ENCODE measurements around the gene DDX28.
"Not testable (repeated sequence)": the region's sequence is repeated elsewhere in the genome, so short reads cannot be mapped to it uniquely, and the experiment has no call there.

The DDX28 gene

DNA sequence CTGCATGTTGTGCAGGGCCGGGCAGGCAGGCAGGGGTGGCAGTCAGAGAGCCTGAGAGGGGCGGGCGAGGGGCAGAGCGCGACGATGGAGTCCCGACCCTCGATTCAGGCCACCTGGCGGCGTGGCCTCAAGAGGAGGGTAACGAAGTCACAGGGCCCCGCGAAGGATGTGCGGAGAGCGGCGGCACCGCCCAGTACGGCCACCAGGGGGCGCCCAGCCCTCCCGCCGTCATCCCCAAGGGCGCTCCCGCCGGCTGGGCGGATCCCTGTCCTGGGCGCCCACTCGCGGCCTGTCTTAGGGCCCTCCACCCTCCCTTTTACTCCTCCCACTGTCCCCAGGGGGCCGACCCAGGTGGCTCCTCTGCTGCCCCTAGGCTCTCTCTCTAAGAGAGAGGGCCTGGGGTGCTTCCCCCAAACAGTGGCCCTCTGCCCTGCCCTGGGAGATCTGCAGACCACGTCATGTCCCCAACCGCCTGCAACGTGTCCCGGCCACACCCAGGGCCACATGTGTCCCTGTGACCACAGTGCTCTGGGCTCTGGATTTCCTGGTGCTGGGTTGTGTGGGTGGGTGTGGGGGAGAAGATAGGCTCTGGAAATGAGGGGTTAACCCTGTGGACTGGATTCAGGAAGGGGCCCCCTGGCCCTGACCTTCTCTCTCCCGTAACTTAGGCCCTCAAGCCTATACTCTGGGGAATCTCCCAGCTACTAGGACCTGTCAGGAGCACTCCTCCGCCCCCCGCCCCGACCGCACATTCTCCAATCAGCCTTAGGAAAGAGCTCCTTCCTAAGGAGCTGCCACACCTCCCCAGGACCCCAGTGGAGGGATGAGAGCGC, 29.6 kb downstream of the DDX28 start:
- DNase-seq: peak; percentile 34 to 74

DNA sequence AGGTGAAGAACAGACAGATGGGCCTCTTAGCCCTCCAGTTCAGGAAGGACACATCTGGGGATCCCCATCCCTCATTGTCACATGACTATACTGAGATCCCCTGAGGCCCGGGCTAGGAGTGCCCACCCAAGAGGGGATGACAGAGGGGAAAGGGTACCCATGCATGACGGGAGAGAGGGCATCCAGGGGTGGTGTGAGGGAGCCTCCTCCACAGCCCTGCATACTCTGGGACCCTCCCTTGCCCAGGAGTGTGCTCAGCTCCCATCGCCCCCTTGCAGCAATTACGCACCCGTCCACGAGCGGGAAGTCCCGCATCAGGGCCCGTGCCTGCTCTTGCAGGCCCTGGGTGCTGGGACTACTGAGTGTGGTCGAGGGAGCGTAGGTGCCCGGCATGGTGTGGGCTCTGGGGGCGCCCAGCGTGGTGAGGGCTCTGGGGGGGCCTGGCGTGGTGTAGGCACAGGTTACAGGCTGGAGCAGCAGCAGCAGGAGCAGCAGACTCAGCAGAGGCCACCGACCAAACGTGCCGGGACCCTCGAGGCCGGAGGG, 30.3 kb downstream of the DDX28 start:
- DNase-seq: no peak

DNA sequence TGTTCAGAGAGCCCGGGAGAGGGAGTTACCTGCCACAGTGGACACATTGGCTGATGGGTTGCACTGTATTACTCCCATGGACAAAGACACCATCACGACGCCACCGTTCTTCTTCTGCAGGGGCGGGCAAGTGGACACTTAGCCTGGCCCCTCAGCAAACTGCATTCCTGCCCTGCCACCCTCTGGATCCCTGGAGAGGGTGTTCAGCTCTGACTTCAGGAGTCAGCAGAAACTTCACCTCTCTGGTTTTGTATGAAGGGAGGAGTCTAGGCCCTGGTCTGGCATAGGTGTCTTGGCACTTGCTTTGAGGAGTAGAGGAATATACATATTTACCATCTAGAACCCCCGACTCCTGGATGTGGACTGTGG, 33.0 kb downstream of the DDX28 start:
- DNase-seq: no peak

DNA sequence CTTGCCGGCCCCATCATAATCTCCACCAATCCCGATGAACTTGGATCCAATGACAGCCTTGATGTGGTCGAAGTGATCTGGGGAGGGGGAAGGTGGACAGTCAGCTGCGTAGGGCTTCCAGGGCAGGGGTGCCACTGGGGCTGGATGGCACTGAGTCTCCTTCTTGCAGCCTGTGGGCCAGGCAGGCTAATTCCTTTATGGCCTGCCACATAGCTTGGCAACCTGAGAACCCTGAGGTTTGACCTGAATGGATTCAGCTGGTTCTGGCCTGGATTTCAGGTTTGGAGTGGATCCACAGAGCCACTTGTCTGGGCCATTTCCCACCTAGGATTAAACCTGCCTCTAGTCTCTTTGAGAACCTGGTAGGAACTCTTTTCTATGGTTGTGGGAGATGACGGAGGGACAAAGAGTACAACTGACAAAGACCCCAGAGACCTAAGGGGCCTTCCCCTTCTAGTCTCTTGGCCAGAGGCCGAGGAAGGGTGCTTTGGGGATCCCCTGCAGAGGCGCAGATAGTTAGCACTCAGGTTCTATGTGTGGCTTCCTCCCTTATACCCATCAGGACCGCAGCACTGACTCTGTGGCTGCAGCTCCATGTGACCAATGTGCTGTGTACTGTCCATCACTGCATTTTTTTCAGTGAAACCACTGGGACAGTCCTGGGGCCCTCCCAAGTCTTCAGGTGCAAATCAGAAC, 33.6 kb downstream of the DDX28 start:
- DNase-seq: no peak

DNA sequence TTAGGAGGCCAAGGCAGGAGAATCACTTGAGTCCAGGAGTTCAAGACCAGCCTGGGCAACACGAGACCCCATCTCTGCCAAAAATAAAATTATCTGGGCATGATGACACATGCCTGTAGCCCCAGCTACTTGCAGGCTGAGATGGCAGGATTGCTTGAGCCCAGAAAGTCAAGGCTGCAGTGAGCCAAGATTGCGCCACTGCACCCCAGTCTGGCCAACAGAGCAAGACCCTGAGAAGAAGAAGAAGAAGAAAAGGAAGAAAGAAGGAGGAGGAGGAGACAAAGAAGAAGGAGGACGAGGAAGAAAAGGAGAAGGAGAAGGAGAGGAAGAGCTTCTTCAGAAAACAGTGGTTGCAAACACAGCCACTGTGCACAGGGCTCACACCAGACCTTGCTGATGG, 34.4 kb downstream of the DDX28 start:
- no peak for DNase-seq

DNA sequence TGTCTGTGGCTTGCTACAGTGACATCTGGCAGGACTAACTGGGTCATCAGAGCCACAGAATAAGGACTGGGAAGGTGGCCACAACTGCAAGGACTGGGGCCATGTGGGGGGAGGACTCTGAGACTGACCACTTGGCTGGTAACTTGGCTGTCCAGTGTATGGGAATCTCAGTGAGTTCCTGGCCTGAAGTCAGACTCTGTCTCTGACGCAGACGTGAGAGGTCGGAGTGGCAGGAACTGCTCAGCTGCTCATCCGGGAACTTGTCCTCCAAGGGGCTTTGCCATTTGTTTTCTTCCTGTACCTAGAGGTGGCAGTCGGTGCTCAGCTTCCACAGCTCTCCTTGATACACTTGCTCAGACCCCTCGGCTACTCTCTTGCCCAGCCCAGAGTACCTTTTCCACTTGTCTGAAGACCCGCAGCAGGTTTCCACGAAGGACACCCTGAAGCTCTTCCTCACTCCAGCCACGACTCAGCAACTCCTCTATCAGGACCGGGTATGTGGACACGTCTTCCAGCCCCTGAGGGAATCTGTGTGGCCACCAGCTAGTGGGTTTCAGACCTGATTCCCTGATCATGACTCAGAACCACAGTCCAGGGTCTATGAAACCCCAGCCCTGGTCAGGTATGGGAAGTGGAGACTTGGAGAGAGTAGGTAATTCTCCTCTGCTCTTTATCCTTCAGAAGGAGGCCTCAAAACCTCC, 35.4 kb downstream of the DDX28 start:
- DNase-seq: no peak

DNA sequence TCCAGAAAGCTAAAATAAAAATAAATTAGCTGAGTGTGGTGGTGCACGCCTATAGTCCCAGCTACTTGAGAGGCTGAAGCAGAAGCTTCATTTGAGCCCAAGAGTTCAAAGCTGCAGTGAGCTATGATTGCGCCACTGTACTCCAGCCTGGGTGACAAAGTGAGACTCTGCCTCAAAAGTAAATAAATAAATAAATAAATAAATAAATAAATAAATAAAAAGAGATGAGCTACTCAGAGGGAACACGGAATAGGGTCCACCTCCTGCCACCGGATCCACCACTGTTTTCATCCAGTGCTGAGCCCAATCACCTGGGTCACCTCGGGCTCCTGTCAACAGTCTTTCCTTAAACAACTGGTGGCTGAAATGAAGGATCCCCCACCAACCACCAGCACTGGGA, 36.1 kb downstream of the DDX28 start:
- no peak for DNase-seq

DNA sequence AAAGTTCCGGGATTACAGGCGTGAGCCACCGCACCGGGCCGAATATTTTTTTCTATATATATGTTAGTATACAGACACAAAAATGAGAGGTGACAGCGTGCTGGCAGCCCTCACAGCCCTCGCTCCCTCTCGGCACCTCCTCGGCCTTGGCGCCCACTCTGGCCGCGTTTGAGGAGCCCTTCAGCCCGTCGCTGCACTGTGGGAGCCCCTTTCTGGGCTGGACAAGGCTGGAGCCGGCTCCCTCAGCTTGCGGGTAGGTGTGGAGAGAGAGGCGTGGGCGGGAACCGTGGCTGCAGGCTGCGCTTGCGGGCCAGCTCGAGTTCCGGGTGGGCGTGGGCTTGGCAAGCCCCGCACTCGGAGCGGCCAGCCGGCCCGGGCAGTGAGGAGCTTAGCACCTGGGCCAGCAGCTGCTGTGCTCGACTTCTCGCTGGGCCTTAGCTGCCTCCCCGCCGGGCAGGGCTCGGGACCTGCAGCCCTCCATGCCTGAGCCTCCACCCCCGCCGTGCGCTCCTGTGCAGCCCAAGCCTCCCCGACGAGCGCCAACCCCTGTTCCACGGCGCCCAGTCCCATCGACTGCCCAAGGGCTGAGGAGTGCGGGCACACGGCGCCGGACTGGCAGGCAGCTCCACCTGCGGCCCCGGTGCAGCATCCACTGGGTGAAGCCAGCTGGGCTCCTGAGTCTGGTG, 40.9 kb downstream of the DDX28 start:
- DNase-seq: no peak

DNA sequence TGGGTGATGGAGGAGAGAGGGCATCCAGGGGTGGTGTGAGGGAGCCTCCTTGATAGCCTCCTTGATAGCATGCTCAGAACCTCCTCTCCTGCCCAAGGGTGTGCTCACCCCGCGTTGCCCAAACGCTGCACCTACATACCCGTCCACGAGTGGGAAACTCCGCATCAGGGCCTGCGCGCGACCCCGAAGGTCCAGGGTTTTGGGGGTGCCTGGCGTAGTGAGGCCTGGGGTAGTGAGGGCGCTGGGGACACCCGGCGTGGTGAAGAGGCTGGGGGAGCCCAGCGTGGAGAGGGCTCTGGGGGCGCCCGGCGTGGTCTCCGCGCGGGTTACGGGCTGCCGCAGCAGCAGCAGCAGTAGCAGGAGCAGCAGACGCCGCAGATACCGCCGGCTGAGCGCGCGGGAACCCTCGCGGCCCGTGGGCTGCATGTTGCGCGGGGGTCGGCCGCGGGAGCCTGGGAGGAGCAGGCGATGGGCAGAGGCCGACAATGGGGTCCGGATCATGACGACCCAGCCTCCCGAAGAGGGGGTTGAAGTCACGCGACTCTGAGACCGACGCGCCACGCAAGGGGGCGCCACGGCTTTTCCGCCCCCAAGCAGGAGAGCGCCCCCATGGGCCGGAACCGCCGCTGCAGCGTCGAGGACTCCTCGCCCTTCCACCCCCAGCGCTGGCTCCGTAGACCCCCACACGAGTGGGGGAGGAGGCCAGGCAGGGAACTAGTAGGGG, 42.9 kb downstream of the DDX28 start, which contains the start of gene DPEP3:
Gene DPEP3, minus strand, starts transcription at position 545 of the 724 bp plus-strand sequence. Its CDS starts 119 bp downstream, at position 426.
- DNase-seq: no peak

DNA sequence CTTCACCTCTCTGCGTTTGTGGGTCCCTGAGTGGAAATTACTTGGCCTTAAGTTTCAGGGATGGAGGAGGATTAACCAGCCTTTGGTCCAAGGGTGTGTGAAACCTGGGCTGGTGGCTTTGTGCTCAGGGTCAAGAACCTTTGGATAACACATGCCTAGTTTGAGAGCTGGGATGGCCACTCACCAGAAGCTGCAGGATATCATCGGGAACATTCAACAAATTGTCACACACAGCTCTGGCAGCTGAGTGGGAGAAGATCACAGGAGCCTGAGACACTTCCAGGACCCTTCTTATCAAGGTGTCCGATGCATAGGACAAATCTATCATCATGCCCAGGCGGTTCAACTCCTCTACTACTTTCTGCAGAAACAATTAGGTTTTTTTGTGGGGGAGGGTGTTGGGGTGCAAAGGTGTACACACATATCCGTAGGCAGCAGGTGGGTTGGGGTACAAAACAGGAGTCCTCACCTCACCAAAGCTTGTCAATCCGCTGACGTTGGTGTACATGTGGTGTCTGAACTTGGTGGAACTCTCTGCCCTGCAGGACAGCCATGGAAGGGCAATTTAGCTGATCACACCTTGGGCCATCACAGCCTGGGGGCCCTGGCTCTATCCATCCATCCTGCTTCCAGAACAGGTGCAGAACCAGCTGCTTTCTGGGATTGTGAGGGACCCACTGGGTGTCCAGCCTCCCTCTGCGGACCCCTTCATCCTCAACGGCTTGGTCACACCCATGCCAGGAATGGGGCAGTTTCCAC, 45.4 kb downstream of the DDX28 start:
- DNase-seq: no peak

DNA sequence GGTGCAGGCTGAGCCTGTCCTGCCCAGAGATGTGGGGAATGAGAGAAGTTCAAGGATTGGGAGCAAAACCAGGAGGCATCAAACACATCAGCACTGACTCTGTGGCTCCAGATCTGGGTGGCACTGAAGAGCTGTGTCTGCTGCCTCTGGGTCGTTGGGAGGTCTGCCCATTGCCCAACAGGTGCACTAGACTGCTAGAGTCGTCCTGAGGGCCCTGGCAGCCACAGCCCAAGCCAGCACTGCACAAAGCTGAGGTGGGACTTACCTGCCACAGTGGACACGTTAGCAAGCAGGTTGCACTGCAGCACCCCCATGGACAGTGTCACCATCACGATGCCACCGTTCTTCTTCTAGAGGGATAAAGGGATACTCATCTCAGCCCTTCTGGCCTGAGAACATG, 46.0 kb downstream of the DDX28 start:
- DNase-seq: no peak

DNA sequence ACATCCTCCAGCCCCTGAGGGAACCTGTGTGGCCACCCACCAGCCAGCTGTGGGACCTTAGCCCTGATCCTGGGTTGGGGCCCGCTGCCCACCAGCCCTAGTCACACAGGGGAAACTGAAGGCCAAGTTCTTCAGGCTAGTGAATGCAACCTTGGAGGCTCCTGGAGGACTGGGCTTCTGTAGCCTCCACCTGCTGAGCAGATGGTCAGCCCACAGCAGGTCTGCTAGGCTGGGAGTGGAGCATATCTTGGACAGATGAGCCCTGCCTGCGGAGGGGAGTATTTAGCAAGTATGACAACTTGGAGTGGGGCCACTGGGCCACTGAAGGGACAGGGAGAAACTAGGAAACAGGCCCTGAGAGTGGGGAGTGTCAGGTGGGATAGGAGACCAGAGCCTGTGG, 46.8 kb downstream of the DDX28 start:
- DNase-seq: peak in 1 of 2 experiments; percentile 27

DNA sequence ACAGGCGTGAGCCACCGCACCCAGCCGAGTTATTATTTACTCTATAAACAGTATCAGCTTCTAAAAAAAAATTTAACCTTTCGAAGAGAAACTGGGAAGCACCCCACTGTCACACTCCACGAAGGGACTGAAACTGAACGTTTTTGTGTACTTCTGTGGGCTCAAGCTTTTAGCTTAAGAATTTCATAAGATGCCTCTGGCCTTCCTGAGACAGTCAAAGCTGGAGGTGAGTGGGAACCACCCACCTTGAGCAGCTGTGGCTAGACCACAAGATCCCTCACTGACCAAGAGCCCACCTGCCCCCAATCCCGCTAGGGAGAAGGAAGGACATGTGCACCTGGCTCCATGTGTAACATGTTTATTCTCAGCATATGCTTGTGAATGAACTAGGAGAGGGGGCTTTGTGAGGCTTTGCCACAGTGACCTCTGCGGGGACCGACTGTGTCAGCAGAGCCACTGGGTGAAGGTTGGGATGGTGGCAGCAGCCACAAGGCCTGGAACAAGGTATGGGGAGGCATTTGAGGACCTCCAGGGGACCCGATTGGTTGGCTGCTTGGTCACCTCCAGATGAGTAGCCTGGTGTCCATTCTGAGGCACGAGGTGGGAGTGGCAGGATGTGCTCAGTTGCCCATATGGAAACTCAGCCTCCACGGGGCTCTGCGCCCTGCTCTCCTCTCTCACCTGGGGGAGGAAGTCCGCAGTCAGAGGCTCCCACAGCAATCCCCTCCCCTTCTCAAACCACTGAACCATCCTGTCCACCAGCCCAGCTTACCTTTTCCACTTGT, 47.5 kb downstream of the DDX28 start:
- no peak for DNase-seq

DNA sequence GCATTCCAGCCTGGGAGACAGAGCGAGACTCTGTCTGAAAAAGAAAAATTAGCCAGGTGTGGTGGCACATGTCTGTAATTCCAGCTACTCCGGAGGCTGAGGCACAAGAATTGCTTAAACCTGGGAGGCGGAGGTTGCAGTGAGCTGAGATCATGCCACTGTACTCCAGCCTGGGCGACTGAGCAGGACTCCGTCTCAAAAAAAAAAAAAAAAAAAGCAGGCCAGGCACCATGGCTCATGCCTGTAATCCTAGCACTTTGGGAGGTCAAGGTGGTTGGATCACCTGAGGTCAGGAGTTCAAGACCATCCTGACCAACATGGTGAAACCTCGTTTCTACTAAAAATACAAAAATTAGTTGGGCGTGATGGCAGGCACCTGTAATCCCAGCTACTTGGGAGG, 50.7 kb downstream of the DDX28 start:
- not testable (repeated sequence) for DNase-seq

DNA sequence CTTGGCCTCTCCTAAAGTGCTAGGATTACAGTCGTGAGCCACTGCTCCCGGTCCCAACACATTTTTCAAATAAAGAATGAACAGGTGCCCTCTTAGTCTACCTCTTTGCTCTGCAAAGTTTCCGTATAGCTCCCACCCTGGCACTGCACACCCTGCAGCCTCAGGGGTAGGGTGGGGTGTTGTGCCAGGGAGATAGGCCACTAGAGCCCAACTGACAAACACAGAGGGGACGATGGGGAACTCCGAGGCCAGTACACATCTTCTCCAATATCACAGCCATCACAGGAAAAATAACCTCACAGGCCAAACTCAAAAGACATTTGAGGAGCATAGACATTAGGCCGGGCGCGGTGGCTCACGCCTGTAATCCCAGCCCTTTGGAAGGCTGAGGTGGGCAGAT, 51.9 kb downstream of the DDX28 start:
- DNase-seq: no peak

All from NCI-H524 (cell line).